Measurements from ENCODE around the gene LRCH1. TPM values are rescaled to one million over a fixed set of nuclear protein-coding genes. Genes with fewer than 3 reads are reported as not detected.
A peak's percentile ranks its signal among the peaks of the same experiment; 100 is the strongest.

The LRCH1 gene
- total and polyA plus RNA-seq, 10 of the 15 experiments (the other 5 are each of a cell fraction or from before 2014, with no cell fraction given) = 5.3 to 48.9 (median 14.4) TPM

DNA sequence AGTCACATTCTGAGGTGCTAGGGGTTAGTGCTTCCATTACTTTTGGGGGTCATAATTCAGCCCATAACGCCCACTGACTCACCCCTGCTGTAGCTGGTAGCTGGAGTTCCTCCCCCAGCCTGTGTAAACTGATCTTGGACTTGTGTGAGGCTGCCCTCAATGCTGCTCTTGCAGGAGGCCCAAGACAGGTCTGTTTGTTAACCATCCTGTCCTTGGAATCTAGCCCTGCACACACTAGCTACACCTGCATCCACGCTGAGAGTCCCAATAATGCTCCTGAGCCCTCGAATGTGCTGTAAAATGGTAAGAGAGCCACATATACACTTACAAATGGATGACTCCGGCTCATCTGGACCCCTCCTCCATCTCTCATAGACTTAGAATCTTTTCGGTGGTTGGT is 9.6 kb downstream of the LRCH1 start (continued):
- TF ChIP-seq, protein P1, sequence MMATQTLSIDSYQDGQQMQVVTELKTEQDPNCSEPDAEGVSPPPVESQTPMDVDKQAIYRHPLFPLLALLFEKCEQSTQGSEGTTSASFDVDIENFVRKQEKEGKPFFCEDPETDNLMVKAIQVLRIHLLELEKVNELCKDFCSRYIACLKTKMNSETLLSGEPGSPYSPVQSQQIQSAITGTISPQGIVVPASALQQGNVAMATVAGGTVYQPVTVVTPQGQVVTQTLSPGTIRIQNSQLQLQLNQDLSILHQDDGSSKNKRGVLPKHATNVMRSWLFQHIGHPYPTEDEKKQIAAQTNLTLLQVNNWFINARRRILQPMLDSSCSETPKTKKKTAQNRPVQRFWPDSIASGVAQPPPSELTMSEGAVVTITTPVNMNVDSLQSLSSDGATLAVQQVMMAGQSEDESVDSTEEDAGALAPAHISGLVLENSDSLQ (IDR thresholded peaks at IDR 0.05) = no peak
- no peak for TF ChIP-seq HDAC2 (IDR thresholded peaks at IDR 0.05)
- no peak for TF ChIP-seq SIN3A (IDR thresholded peaks at IDR 0.05; ENCODE audit: low read depth, low read length)
- no peak for TF ChIP-seq ASH2L (IDR thresholded peaks at IDR 0.05; ENCODE audit: borderline replicate concordance, low read depth)
- TF ChIP-seq IRF4 (IDR thresholded peaks at IDR 0.05; ENCODE audit: low read depth, low read length) = no peak

DNA sequence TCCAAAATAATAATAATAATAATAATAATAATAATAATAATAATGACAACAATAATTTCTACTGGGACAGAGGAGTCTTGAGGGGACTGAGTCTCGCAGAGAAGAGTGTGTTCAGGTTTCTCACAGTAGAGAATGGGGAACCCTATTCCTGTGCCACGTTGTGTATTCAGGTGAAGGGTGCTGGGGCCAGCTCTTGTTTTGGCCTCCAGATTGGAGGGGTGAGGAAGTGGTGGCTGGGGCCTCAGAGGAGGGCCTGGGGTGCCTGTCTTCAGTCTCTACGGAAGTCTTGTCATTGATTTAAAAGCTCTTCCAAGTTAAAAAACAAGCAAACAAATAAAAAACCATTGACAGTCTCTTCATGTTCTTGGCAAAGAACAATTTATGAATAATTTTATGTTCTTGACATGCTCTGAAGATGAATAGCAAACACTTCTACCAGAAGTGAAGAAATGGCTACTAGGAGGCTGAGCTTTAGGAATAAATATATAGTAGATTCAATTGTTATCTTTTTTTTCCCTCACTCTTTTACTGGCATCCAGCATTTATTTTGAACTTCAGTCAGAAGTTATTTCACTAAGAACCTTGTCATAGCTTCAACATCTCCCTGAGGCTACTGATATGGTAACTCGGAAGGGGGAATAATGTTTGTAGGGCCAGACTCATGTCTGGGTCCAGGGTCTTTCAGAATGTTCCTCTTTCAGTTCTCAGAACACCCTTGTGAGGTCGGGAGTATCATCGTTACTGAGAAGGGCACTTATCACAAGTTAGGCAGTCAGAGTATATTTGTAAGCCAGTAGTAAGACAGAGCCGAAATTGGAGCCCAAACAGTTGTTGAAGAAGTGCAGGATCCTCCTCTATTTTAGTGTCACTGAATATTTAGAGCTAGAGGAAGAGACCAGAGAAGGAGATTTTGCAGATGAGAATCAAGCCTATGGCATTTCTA is 13.1 kb downstream of the LRCH1 start:
- POLR2A ChIA-PET = interaction anchor here (0.7 to 3.4 kb wide), 10 partner anchors 8 to 63 kb away, joined by 3 to 27 read pairs (median 4); no protein-coding TSS in a partner anchor
- Histone ChIP-seq H3K4me3 (peak overlapping the region; percentile 4; the same call in 1 of the 2 replicates), H3K27me3 (replicated peaks in 1 of 2; ENCODE audit: control insufficient read depth in 2 of 2, insufficient read depth in 2 of 2, low read length in 1 of 2) (no peaks in the 10 kb centered on the region), H3K79me2 (ENCODE audit: control insufficient read depth, insufficient read depth, low read length) (peaks cover 99% of the 10 kb centered on the region), H3K4me2 (ENCODE audit: control insufficient read depth, insufficient read depth) (peak overlapping the region; percentile 54), H3K9me3 (replicated peaks; ENCODE audit: control insufficient read depth, insufficient read depth, low read length) (no peaks in the 10 kb centered on the region; the same call in 2 of the 3 replicates), H3K4me1 (ENCODE audit: control insufficient read depth, insufficient read depth, low read length) (peaks cover 24% of the 10 kb centered on the region), H3K9ac (ENCODE audit: control insufficient read depth, insufficient read depth, low read length) (no peak overlapping the region), H3K27ac (ENCODE audit: control insufficient read depth, insufficient read depth) (peak overlapping the region; percentile 7), H2AFZ (ENCODE audit: control insufficient read depth, low read depth, low read length) (no peak overlapping the region), H3K36me3 (ENCODE audit: control insufficient read depth in 2 of 2, insufficient read depth in 2 of 2, low read length in 1 of 2) (peaks cover 1 to 10% of the 10 kb centered on the region in 2 experiments; a peak in 3 of 4 replicates), H4K20me1 (ENCODE audit: control insufficient read depth, insufficient read depth) (peaks cover 10% of the 10 kb centered on the region)
- intact Hi-C loops (cut with micrococcal nuclease; ENCODE audit: unreplicated experiment) = no loop called here
- BruUV-seq (replicated peaks) = no TSS peak
- SMC1A ChIA-PET (ENCODE audit: uncharacterized antibody, unreplicated experiment) = interaction anchor here (0.7 to 3.9 kb wide), 24 partner anchors 8 to 148 kb away, joined by 3 to 35 read pairs (median 5); no protein-coding TSS in a partner anchor
- peak; percentile 73 for FAIRE-seq
- 0 out of 2 replicates have a peak, but pooled peaks have one; percentile 17 for TF ChIP-seq RFX5 (IDR thresholded peaks at IDR 0.05; ENCODE audit: low read depth, low read length)
- 0 out of 2 replicates have a peak, but pooled peaks have one; percentile 8 for TF ChIP-seq SPI1 (IDR thresholded peaks at IDR 0.05; ENCODE audit: borderline replicate concordance, insufficient read depth, low read depth, low read length)
- no peak for TF ChIP-seq ZBED1 (IDR thresholded peaks at IDR 0.05; ENCODE audit: borderline replicate concordance)
- TF ChIP-seq, protein P2, sequence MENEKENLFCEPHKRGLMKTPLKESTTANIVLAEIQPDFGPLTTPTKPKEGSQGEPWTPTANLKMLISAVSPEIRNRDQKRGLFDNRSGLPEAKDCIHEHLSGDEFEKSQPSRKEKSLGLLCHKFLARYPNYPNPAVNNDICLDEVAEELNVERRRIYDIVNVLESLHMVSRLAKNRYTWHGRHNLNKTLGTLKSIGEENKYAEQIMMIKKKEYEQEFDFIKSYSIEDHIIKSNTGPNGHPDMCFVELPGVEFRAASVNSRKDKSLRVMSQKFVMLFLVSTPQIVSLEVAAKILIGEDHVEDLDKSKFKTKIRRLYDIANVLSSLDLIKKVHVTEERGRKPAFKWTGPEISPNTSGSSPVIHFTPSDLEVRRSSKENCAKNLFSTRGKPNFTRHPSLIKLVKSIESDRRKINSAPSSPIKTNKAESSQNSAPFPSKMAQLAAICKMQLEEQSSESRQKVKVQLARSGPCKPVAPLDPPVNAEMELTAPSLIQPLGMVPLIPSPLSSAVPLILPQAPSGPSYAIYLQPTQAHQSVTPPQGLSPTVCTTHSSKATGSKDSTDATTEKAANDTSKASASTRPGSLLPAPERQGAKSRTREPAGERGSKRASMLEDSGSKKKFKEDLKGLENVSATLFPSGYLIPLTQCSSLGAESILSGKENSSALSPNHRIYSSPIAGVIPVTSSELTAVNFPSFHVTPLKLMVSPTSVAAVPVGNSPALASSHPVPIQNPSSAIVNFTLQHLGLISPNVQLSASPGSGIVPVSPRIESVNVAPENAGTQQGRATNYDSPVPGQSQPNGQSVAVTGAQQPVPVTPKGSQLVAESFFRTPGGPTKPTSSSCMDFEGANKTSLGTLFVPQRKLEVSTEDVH (IDR thresholded peaks at IDR 0.05; ENCODE audit: low read depth, partially characterized antibody) = no peak
- TF ChIP-seq, protein P3, sequence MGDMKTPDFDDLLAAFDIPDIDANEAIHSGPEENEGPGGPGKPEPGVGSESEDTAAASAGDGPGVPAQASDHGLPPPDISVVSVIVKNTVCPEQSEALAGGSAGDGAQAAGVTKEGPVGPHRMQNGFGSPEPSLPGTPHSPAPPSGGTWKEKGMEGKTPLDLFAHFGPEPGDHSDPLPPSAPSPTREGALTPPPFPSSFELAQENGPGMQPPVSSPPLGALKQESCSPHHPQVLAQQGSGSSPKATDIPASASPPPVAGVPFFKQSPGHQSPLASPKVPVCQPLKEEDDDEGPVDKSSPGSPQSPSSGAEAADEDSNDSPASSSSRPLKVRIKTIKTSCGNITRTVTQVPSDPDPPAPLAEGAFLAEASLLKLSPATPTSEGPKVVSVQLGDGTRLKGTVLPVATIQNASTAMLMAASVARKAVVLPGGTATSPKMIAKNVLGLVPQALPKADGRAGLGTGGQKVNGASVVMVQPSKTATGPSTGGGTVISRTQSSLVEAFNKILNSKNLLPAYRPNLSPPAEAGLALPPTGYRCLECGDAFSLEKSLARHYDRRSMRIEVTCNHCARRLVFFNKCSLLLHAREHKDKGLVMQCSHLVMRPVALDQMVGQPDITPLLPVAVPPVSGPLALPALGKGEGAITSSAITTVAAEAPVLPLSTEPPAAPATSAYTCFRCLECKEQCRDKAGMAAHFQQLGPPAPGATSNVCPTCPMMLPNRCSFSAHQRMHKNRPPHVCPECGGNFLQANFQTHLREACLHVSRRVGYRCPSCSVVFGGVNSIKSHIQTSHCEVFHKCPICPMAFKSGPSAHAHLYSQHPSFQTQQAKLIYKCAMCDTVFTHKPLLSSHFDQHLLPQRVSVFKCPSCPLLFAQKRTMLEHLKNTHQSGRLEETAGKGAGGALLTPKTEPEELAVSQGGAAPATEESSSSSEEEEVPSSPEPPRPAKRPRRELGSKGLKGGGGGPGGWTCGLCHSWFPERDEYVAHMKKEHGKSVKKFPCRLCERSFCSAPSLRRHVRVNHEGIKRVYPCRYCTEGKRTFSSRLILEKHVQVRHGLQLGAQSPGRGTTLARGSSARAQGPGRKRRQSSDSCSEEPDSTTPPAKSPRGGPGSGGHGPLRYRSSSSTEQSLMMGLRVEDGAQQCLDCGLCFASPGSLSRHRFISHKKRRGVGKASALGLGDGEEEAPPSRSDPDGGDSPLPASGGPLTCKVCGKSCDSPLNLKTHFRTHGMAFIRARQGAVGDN (IDR thresholded peaks at IDR 0.05) = 0 out of 2 replicates have a peak, but pooled peaks have one; percentile 21
- TF ChIP-seq EED (IDR thresholded peaks at IDR 0.05; ENCODE audit: low read depth) = peak; percentile 14; the same call in 1 of the 2 replicates
- in situ Hi-C loops (cut with MboI) = no loop called here
- no peak for DNase-seq (ENCODE audit: low read depth, low spot score)
- WGBS (ENCODE audit: insufficient coverage, insufficient replicate concordance, low lambda C conversion rate, missing lambda C conversion rate) = 25% methylated on average over 7 of the region's 7 CpGs
- CTCF ChIA-PET = interaction anchor here (0.7 to 2.6 kb wide), 10 partner anchors 8 to 144 kb away, joined by 3 to 14 read pairs (median 4); no protein-coding TSS in a partner anchor
- peak; percentile 85 for ATAC-seq
- RAD21 ChIA-PET (ENCODE audit: unreplicated experiment) = interaction anchor here (0.6 to 4.5 kb wide), 15 partner anchors 10 to 103 kb away, joined by 3 to 21 read pairs (median 5); partner anchors contain the start of gene LRCH1

All from GM12878 (cell line).